DMS53 treated with DMSO at 0.1 percent for 48 hours (cell line): ENCODE measurements around the gene PDE9A.

Source experiments
- DNase-seq: peaks from one replicate; lab custom pipeline; 2025; ENCODE audit not compliant: unreplicated experiment; lab: John Stamatoyannopoulos, UW

The PDE9A gene

DNA sequence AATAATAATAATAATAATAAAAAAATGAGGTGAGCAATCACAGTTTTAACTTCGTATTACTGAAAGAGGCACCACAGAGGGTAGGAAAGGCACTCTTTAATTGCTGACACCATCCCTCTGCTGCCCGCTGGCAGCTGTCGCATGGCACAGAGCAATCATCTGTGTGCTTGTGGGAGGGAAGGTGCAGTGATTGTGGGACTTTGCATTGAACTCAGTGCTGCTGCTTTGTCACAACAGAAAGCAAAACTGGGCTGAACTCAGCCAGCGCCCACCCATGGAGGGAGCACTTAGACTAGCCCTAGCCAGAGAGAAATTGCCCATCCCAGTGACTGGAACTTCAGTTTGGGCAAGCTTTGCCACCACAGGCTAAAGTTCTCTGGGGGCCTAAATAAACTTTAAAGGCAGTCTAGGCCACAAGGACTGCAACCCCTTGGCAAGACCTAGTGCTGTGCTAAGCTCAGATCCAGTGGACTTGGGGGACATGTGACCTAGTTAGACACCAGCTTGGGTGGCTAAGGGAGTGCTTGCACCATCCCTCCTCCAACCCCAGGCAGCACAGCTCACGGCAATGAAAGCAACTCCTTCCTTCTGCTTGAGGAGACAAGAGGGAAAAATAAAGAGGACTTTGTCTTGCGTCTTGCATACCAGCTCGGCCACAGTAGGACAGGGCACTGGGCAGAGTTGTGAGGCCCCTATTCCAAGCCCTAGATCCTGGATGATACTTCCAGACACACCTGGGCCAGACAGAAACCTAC, 166.6 kb downstream of the PDE9A start:
- DNase-seq, result no peak

DNA sequence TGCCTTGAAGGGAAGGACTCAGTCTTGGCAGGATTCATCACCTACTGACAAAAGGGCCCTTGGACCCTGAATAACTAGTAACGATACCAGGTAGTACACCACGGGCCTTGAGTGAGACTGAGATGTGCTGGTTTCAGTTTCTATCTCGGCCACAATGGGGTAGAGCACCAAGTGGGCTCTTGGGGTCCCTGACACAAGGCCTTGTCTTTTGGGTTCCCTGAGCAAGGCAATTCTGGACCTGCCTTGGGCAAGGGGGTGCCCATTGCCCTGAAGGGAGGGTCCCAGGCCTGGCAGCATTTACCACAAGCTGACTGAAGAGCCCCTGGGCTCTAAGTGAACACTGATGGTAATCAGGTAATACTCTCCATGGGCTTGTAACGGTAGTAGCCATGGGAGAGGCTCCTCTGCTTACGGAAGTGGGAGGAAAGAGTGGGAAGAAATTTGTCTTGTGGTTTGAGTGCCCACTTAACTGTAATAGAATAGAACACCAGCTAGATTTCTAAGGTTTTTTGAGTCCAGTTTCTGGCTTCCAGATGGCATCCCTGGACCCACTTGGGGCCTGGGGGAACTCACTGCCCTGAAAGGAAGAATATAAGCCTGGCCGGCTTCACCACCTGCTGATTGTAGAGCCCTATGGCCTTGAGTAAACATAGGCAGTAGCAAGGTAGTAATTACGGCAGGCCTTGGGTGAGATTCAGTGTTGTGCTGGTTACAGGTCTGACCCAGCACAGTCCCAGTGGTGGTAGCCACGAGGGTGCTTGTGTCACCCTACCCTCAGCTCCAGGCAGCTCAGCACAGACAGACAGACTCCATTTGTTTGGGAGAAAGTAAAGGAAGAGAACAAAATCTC, 167.4 kb downstream of the PDE9A start:
- DNase-seq, result no peak
